Activated CD4-positive, alpha-beta T cell treated with anti-CD3 and anti-CD28 coated beads, Interleukin-2, amount 50 U/mL, for 4 hours (primary cell): ENCODE measurements around the gene BRINP2.

ENCODE experiments used
- DNase-seq, 2 experiments: peaks; one replicate each; pipeline ENCODE4 v3.0.0-alpha.2; 2020

The BRINP2 gene

DNA sequence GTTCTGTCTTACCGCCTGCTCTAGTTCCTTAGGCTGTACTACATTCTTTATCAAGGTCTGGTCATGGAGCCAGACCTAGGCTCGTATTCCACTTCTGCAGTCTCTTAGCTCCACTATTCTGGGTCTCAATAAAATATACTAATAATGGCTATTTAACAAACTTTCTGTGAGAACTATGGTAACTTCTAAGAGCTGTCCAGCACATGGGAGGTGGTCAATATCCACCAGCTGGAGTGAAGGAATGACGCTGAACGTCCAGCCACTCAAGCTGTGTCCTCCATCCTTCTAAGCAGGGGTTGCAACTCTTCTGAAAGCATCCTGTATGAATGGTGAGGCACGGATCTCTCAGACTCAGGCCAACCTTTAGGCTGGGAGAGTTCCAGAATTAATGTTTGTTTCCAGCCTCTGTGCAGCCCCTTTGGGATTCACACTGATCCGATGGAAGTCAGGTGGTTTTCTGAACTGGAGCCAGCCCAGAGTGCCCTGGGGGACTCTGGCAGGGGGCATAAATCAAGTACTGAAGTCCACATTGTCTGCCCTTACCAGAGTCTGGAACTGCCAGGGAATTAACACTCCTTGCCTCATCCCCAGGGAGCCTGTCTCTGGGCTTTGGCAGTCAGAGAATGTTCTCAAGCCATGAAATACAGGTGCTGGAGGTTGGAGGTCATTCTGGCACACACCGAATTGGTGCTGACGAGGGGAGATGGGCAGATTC is 57.4 kb downstream of the BRINP2 start:
- no peak for DNase-seq

- DNase-seq: no peak
These were observed 57.9 kb downstream of the BRINP2 start for GRCh38 chr1:177228693-177229065.

DNA sequence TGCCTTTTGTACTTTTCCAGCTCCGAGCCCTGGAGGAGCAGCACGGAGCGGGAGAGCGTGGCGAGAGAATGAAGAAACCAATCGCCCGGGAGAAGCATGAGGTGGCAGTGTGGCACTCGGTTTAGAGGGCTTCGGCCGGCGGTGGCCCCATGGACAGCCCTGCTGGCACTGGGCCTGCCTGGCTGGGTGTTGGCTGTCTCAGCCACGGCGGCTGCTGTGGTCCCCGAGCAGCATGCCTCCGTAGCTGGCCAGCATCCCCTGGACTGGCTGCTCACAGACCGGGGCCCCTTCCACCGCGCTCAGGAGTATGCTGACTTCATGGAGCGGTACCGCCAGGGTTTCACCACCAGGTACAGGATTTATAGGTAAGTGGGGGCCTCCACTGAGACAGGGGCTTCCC is 59.0 kb downstream of the BRINP2 start:
- no peak for DNase-seq

DNA sequence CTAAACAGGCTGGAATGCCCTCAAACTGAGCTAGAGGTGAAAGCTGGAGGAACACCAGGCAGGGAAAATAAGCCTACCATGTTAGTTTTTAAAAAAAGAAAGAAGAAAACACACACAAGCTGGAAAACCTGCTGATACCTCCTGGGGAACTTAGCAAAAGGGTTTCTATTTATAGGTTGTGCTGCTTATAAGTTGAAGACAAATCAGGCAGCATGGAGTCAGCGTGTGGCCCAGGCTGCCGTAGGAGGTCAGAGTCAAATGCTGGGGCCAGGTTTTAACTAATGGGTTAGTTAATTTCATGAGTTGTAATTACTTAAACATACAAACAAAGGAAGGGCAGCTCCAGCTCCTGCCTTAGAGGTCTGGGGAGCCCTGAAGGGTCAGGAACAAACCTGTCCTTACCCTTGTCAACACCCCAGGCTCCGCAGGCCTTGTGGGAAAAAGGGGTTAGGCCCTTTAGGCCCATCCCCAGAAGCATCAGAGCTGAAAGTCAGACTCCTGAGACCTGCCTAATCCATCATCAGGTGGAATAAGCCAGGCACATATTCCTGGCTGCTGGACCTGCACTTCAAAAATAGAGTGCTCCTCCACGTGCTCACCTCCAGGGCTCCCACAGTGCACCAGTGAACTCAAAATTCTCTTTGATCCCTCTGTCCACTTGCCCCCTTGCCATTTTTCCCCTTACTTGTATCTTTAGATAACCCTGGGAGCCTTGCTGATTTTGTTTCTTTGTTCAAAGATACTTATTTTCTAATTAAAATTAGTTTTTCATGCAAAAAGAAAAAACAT is 59.7 kb downstream of the BRINP2 start:
- DNase-seq: no peak

DNA sequence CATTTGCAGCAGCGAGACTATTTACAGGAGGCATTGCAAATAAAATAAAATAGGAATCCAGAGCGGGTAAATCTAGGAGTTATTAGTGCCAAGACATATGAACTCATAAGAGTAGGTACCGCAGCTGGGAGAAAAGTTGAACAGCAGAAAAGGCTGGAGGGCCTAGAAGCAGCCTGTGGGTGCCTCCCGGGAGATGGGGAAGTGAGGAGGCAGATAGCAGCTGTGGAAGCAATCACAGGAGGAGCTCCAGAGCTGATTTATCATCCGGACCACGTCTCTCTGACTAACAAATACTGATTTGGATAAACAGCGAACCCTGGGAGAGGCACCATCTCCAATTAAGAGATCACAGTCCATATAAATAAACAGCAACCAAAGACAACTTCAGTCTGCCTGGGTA is 64.6 kb downstream of the BRINP2 start:
- DNase-seq: no peak

GRCh38 chr1:177236962-177237361 is 66.2 kb downstream of the BRINP2 start:
- DNase-seq: no peak

GRCh38 chr1:177238967-177239366 is 68.2 kb downstream of the BRINP2 start:
- DNase-seq: no peak

GRCh38 chr1:177239792-177240191 is 69.0 kb downstream of the BRINP2 start:
- DNase-seq: no peak

DNA sequence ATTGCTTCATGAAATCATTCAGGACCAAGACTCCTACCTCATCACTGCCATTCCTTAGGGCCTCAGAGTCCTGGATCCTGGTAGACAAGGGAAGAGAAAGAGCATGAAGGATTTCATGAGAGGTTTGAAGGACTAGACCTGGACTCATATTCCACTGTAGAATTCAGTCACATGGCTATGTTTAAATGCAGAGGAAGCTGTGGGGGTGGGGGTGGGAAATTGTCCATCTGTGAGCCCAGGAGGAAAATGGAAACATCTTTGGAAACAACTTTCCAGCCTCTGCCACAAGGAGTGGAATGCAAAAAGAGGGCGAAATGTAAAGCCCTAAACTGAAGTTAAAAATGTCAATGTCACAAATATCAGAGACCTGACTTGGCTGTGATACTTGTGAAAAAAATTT is 73.0 kb downstream of the BRINP2 start:
- no peak for DNase-seq

- DNase-seq: no peak
These were observed 76.2 kb downstream of the BRINP2 start for GRCh38 chr1:177246710-177247580.

- no peak for DNase-seq
These were observed 76.9 kb downstream of the BRINP2 start for GRCh38 chr1:177247623-177248176.

DNA sequence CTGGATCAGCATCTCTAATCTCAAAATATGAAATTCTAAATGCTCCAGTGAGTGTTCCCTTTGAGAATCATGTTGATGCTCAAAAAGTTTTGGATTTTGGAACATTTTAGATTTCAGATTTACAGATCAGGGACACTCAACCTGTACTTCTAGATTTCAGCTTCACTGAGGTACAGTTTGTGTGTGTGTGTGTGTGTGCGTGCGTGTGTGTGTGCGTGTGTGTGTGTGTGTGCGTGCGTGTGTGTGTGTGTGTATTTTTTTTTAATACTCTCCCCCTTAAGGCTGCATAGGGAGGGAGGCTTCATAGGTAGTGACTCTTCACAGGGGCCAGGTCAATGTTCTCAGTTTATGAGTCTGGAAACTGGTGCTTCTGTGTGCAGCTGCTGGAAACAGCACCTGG is 77.5 kb downstream of the BRINP2 start:
- no peak for DNase-seq

DNA sequence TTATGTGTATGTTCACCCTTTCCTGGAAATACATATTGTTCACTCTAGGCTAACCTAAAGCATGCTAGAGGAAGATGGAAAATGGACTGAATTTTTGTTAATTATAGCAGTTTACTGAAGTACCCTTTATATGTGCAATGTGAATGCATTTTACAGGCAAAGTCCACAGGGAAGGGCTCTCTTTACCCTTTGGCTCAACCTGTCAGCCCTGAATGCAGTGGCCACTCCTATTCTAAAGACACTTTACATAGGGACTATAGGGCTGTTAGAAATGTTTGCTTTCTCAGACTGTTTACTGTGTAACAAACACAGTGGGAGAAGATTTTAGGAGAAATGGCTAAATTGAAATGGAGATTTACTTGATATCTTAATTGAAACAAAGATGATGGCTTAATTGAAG is 78.5 kb downstream of the BRINP2 start:
- no peak for DNase-seq

DNA sequence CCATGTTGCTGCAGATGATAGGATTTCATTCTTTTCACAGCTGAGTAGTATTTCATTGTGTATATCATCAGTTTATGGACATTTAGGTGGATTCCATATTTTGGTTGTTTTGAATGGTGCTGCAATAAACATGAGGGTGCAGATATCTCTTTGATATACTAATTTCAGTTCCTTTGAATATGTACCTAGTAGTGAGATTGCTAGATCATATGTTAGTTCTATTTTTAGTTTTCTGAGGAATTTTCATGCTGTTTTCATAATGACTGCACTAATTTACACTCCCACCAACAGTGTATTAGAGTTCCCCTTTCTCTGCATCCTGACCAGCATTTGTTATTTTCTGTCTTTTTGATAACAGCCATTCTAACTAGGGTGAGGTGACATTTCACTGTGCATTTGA is 82.1 kb downstream of the BRINP2 start:
- DNase-seq: no peak

DNA sequence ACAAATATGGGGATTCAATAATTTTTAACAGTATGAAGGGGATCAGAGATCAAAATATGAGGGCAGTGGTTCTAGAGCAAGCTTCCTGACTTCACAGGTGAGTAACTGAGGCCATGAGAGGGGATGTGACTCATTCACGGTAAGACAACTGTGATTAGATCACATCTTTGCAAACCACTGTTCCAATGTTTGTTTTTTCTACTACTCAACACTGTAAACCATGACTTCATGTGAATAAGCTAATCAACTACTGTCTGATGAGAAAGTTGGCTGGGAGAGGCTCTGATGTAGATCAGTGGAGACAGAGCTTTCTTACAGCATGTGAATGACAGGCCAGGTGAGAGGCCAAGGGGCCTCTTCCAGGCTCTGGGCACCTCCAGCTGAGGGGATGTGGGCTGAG is 84.7 kb downstream of the BRINP2 start:
- DNase-seq: no peak

DNA sequence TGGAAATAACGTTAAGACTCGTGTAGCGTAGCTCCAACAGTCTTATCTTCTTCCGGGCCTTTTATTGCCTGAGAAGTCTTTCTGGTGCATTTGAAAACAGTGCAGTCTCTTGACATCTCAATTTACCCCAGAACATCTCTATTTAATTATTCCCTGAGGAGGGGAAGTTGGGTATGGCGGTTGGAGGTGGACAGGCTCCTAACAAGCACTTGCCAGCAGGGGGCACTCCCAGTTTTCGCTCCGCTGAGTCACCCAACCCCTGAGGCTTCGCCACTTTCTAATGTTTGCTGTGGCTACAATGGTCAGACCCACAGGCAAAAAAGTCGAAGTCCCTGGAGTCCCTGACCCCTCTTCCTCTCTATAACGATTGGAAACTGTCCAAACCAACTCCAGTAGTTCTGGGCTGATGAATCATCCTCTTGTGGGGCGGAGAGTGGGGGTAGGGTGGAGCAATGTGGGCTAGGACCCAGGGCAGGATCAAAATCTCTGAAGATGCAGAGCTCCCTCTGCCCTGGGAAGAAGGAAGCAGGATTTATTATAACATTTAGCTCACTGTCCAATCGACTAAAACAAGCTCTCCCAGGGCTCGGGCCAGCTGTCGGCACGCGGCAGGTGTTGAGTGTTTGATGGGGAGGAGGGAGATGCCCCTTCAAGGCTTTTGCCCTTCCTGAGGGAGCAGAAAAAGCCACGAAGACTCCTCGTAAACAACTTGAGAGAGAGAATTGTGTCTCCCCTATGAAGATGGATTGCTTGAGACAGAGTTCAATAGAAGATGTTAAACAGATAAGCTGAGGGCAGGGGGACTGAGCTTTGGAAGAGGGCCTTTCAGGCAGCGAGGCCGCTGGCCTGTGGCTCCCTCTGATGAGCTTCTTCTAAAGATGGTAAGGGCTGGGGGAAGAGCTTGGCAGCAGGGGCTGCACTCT is 85.7 kb downstream of the BRINP2 start:
- no peak for DNase-seq

DNA sequence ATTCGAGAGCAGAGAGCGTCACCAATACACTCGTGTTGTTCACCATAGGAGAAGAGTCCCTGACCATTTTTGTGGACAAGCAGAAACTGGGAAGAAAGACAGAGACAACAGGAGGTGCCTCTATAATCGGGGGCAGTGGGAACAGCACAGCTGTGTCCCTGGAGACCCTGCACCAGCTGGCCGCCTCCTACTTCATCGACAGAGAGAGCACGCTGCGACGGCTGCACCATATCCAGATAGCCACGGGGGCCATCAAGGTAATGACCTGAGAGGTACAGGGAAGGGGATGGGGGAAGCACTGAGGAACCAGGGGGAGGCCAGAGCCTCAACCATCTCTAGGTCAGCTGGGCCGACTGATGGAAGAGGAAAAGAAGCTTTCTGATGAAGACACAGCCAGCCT is 86.4 kb downstream of the BRINP2 start:
- DNase-seq: no peak

GRCh38 chr1:177257576-177257975 is 86.8 kb downstream of the BRINP2 start:
- no peak for DNase-seq

GRCh38 chr1:177270863-177271262 is 100.1 kb downstream of the BRINP2 start:
- no peak for DNase-seq

DNA sequence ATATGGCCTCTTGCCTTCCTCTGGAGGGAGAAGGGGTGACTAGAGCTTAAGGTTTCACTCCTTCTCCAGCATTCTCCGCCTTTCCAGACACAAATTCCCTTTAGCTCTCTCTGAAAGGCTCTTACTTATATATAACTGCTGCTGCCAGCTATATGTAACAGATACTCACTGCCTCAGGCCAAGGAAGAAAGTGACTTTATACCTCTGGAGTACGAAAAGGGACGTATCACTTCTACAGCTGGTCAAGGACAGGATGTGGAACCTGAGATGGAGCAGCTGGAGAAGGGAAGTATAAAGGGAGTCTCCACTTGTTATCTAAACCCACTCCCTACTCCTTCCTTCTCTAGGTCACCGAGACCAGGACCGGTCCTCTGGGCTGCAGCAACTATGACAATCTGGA is 102.4 kb downstream of the BRINP2 start:
- DNase-seq: no peak

DNA sequence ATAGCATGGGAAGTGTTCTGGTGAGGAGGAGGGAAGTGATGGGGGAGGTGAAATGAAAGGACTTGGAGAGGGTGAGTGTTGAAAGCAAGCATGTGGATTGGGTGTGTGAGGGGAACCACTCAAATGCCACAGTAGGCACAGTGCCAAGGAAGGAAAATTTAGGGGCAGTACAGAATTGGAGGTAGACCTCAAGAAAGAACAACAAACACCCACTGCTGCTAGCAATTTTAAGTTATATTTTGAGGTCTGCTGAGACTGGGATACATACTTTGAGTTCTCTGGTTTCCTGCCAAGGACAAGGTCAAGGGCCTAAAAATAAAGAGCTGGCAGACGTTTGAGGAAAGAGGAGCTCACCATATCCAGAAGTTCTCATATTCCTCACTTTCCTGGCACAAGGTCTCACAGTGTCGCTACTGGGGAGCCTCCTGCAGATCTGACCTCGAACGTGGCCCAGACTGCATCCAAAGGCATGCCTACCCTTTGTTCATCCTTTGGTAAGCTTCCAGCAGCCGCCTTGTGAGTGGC is 104.0 kb downstream of the BRINP2 start:
- no peak for DNase-seq

DNA sequence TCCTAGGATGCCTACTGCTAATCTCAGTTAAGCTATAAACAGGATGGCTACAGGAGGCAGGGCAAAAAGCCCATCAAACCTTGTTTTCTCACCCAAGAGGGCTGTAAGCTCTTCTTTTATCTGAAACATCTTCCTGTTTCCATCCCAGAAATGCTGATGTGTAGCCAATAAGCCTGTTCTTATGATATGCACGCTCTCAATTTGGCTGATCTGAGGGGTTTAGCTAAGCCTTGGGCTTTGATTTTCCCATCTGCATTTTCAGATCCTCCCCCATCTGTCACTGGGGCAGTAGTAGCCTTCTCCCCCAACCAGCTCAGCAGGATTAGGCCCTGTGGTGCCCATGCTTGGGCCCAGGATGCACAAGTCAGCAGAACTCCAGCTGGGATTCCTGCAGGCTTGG is 105.0 kb downstream of the BRINP2 start:
- no peak for DNase-seq
